K562 (cell line): Measurements from ENCODE around the gene DPT. TPM values are rescaled to one million over a fixed set of nuclear protein-coding genes. Genes with fewer than 3 reads are reported as not detected.

ENCODE experiments used
- ATAC-seq: fragments of 200-7000 bp; cut with Tn5 transposase; 3 replicates; pipeline ENCODE4 v1.9.1; 2020; ENCODE audit warnings: moderate library complexity
- BruUV-seq: library from RNA; stranded (reverse); fragments of 400-500 nt; replicated peaks from 2 replicates; lab custom pipeline; 2021; lab: Mats Ljungman, UMichigan
- CTCF ChIA-PET: fragments of 300-600 bp; formaldehyde crosslinking; extraction: SDS; loops from one replicate; lab custom pipeline; 2021; ENCODE audit warnings: low intra/inter-chr PET ratio; lab: Yijun Ruan, JAX
- POLR2A ChIA-PET: fragments of 300-600, 350-650 bp; sonication (Branson Sonifier 250); formaldehyde crosslinking; extraction: SDS; loops from one replicate; lab custom pipeline; 2021; ENCODE audit warnings: antibody characterized with exemption, inconsistent platforms; lab: Yijun Ruan, JAX
- DNase-seq, 4 experiments: peaks; one replicate each; pipeline versions ENCODE4 v3.0.0 to v3.0.0-alpha.2; 2011 to 2018; ENCODE audit warnings: low spot score in 3 of 4, mixed read lengths in 3 of 4; ENCODE audit errors: extremely low read depth in 1 of 4
- FAIRE-seq: peaks from 2 replicates; lab custom pipeline; 2011; peaks lifted over from hg19 to GRCh38; lab: Jason Lieb, UNC
- H2AFZ ChIP-seq: 2 replicates; pipeline ENCODE4 v1.6.0; 2011; ENCODE audit warnings: low read depth, low read length, control low read depth, inconsistent platforms
- H3K27ac ChIP-seq: fragments of 200-600 bp; 3 replicates; pipeline ENCODE4 v1.8.0; 2011; ENCODE audit warnings: low read depth, mild to moderate bottlenecking, control low read depth, inconsistent platforms, low read length, moderate library complexity, mixed read lengths; ENCODE audit errors: extremely low read depth
- H3K27me3 ChIP-seq, 2 experiments: fragments of 300-600 bp in 1 of 2; 2 replicates in 1 of 2; 3 replicates in 1 of 2; pipeline versions ENCODE4 v1.6.0 to v1.8.0; 2011; ENCODE audit warnings: inconsistent platforms in 2 of 2, low read length in 2 of 2, mild to moderate bottlenecking in 1 of 2, mixed read lengths in 1 of 2, moderate library complexity in 1 of 2; ENCODE audit not compliant: control insufficient read depth in 2 of 2, insufficient read depth in 2 of 2
- H3K36me3 ChIP-seq: fragments of 300-600 bp; 3 replicates; pipeline ENCODE4 v1.8.0; 2011; ENCODE audit warnings: mild to moderate bottlenecking, low read length, inconsistent platforms; ENCODE audit not compliant: control insufficient read depth, insufficient read depth
- H3K4me1 ChIP-seq, 2 experiments: fragments of 200-600 bp in 1 of 2; replicated peaks in 1 of 2; 2 replicates in 1 of 2; 3 replicates in 1 of 2; pipeline versions ENCODE4 v1.5.1 to v1.8.0; 2011; ENCODE audit warnings: inconsistent platforms in 2 of 2, low read length in 2 of 2, mild to moderate bottlenecking in 1 of 2, mixed read lengths in 1 of 2, moderate library complexity in 1 of 2; ENCODE audit not compliant: control insufficient read depth in 2 of 2, insufficient read depth in 2 of 2
- H3K4me2 ChIP-seq: 2 replicates; pipeline ENCODE4 v1.6.1; 2011; ENCODE audit warnings: low read length, control low read depth, inconsistent platforms, mixed read lengths; ENCODE audit not compliant: insufficient read depth
- H3K4me3 ChIP-seq: fragments of 200-600 bp; sonication (generic), shearing (Covaris generic); 2 replicates; pipeline ENCODE4 v1.5.1; 2016; ENCODE audit warnings: control low read depth, inconsistent platforms
- H3K79me2 ChIP-seq: fragments of 200-600 bp; 3 replicates; pipeline ENCODE4 v1.8.0; 2011; ENCODE audit warnings: low read length, inconsistent platforms; ENCODE audit not compliant: control insufficient read depth, insufficient read depth
- H3K9ac ChIP-seq, 2 experiments: 2 replicates each; pipeline versions ENCODE4 v1.6.0 to v1.6.1; 2011; ENCODE audit warnings: low read depth in 2 of 2, low read length in 2 of 2, control low read depth in 1 of 2, inconsistent platforms in 1 of 2, mild to moderate bottlenecking in 1 of 2, mixed read lengths in 1 of 2; ENCODE audit not compliant: insufficient read depth in 1 of 2
- H3K9me1 ChIP-seq: one replicate; pipeline ENCODE4 v1.6.0; 2011; ENCODE audit warnings: inconsistent platforms, mild to moderate bottlenecking, low read length, moderate library complexity; ENCODE audit not compliant: control insufficient read depth, insufficient read depth
- H3K9me3 ChIP-seq: replicated peaks from 2 replicates; pipeline ENCODE4 v1.5.1; 2011; ENCODE audit warnings: low read depth, low read length, inconsistent platforms; ENCODE audit not compliant: control insufficient read depth, insufficient read depth
- H4K20me1 ChIP-seq: replicated peaks from 2 replicates; pipeline ENCODE4 v1.6.1; 2011; ENCODE audit warnings: low read length, inconsistent platforms, mixed read lengths; ENCODE audit not compliant: control insufficient read depth, insufficient read depth
- ASH1L ChIP-seq: fragments of 450-650 bp; IDR thresholded peaks from 2 replicates; pipeline ENCODE4 v1.6.1; 2018; ENCODE audit warnings: borderline replicate concordance, mild to moderate bottlenecking, low read depth; ENCODE audit not compliant: partially characterized antibody
- CCNT2 ChIP-seq: IDR thresholded peaks from 2 replicates; pipeline ENCODE4 v1.6.1; 2011; ENCODE audit warnings: borderline replicate concordance, low read depth, mild to moderate bottlenecking, moderate library complexity, mixed read lengths, low read length; ENCODE audit not compliant: insufficient read length; ENCODE audit errors: extremely low read depth
- HLTF ChIP-seq: fragments of 450-650 bp; IDR thresholded peaks from 2 replicates; pipeline ENCODE4 v1.6.1; 2016
- HMG20A ChIP-seq: fragments of 450-650 bp; formaldehyde crosslinking; conservative IDR thresholded peaks from 2 replicates; pipeline ENCODE4 v1.4.0; 2020; ENCODE audit warnings: mild to moderate bottlenecking, mixed read lengths
- MEF2D ChIP-seq: conservative IDR thresholded peaks from 2 replicates; pipeline ENCODE4 v1.6.1; 2016; ENCODE audit warnings: low read depth, missing genetic modification characterization, missing compliant biosample characterization
- MTF1 ChIP-seq: fragments of 250-450 bp; sonication (Bioruptor Pico); IDR thresholded peaks from 2 replicates; pipeline ENCODE4 v1.9.0; 2021; ENCODE audit warnings: moderate library complexity, mild to moderate bottlenecking, inconsistent platforms, borderline replicate concordance
- NFATC3 ChIP-seq: fragments of 450-650 bp; IDR thresholded peaks from 2 replicates; pipeline ENCODE4 v1.6.1; 2017; ENCODE audit warnings: mild to moderate bottlenecking
- PTBP1 ChIP-seq: fragments of 200-400 bp; formaldehyde crosslinking; IDR thresholded peaks from 2 replicates; pipeline ENCODE4 v1.6.1; 2017; ENCODE audit warnings: low read depth, low read length
- SIN3B ChIP-seq: fragments of 450-650 bp; IDR thresholded peaks from 2 replicates; pipeline ENCODE4 v1.6.1; 2017; ENCODE audit warnings: low read depth, mild to moderate bottlenecking, moderate library complexity
- SIRT6 ChIP-seq: IDR thresholded peaks from one replicate; pipeline ENCODE4 v1.6.1; 2012; ENCODE audit warnings: low read depth, mild to moderate bottlenecking, control low read depth, inconsistent platforms, low read length, moderate library complexity
- TAF15 ChIP-seq: fragments of 200-400 bp; formaldehyde crosslinking; IDR thresholded peaks from 2 replicates; pipeline ENCODE4 v1.6.1; 2017; ENCODE audit warnings: mild to moderate bottlenecking, low read depth, low read length, moderate library complexity
- ZNF274 ChIP-seq: IDR thresholded peaks from 2 replicates; pipeline ENCODE4 v1.6.1; 2011; ENCODE audit warnings: low read depth, mild to moderate bottlenecking, low read length, moderate library complexity, borderline replicate concordance
- ZNF583 ChIP-seq: fragments of 250-450 bp; sonication (Bioruptor Pico); IDR thresholded peaks from 2 replicates; pipeline ENCODE4 v1.4.0; 2020
- WGBS: fragments of 100-300 bp; shearing (Covaris generic); methylation state at CpG from one replicate; pipeline ENCODE4 v1.1.6; 2016; ENCODE audit warnings: low coverage, mixed read lengths; ENCODE audit not compliant: insufficient coverage; ENCODE audit errors: missing lambda C conversion rate; 5-methylcytosine and 5-hydroxymethylcytosine counted together
- in situ Hi-C: fragments of 300-500 bp; cut with MboI; formaldehyde crosslinking; loops from 4 replicates; pipeline ENCODE4 v1.15.0; 2018; ENCODE audit warnings: inconsistent platforms, mixed read lengths
- intact Hi-C: fragments of 100-400 bp; cut with micrococcal nuclease; formaldehyde crosslinking; loops from 2 replicates; pipeline ENCODE4 v1.14.2; 2022
- polyA plus RNA-seq, 8 experiments: library from polyadenylated mRNA; depleted of rRNA in 4 of 8; stranded (reverse) in 5 of 8; unstranded in 3 of 8; fragments of >200 nt; fragmentation: Nextera tagmentation in 2 of 8; fragmentation: Illumina TruSeq in 1 of 8; extraction: Ambion mirVana in 2 of 8; extraction: Trizol in 1 of 8; gene quantifications; 2 replicates each; pipeline versions ENCODE4 v1.2.1 to v1.2.3, GENCODE V29; 2011 to 2014; ENCODE audit warnings: inconsistent platforms in 1 of 8, missing spikeins in 1 of 8
- total RNA-seq, 7 experiments: library from RNA; depleted of rRNA in 6 of 7; stranded (reverse); fragments of >200 nt in 6 of 7; fragmentation: Illumina TruSeq in 2 of 7; extraction: Trizol in 2 of 7; gene quantifications; 2 replicates each; pipeline versions ENCODE4 v1.2.1 to v1.2.3, GENCODE V29; 2011 to 2021; ENCODE audit warnings: low replicate concordance in 1 of 7
- TF ChIP-seq, protein P1 (sequence below): fragments of 250-450 bp; sonication (Bioruptor Pico); IDR thresholded peaks from 2 replicates; pipeline ENCODE4 v1.4.0; 2020; ENCODE audit warnings: mild to moderate bottlenecking, moderate library complexity, borderline replicate concordance
- TF ChIP-seq, protein P2 (sequence below): sonication (generic); formaldehyde crosslinking; IDR thresholded peaks from 2 replicates; pipeline ENCODE4 v1.8.1; 2023; ENCODE audit warnings: mild to moderate bottlenecking, missing genetic modification reagents
- TF ChIP-seq, protein P3 (sequence below): fragments of 250-450 bp; sonication (Bioruptor Pico); IDR thresholded peaks from 2 replicates; pipeline ENCODE4 v1.4.0; 2020; ENCODE audit warnings: mild to moderate bottlenecking

Gene DPT
- total and polyA plus RNA-seq, 9 of the 15 experiments (the other 6 are each of a cell fraction or from before 2014, with no cell fraction given) = not detected

DNA sequence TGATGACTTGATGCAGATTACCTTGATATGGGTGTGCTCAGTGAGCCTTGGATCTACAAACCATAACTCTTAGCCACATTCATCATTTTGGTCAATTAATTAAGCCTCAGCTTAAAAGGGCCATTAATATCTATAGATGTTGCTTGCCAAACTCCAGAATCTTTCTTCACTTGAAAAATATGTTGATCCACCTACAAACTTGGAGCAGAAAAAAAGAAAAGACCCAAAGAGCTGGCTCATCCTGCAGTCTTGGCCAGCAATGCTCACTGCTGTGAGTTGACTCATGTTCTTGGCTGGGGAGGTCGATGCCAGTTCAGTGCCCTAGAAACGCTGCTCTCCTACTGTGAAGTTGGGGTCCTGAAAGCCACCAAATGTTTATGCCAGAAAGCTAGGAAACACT lies 75.4 kb downstream of the DPT start (continued):
- TF ChIP-seq, protein P1, sequence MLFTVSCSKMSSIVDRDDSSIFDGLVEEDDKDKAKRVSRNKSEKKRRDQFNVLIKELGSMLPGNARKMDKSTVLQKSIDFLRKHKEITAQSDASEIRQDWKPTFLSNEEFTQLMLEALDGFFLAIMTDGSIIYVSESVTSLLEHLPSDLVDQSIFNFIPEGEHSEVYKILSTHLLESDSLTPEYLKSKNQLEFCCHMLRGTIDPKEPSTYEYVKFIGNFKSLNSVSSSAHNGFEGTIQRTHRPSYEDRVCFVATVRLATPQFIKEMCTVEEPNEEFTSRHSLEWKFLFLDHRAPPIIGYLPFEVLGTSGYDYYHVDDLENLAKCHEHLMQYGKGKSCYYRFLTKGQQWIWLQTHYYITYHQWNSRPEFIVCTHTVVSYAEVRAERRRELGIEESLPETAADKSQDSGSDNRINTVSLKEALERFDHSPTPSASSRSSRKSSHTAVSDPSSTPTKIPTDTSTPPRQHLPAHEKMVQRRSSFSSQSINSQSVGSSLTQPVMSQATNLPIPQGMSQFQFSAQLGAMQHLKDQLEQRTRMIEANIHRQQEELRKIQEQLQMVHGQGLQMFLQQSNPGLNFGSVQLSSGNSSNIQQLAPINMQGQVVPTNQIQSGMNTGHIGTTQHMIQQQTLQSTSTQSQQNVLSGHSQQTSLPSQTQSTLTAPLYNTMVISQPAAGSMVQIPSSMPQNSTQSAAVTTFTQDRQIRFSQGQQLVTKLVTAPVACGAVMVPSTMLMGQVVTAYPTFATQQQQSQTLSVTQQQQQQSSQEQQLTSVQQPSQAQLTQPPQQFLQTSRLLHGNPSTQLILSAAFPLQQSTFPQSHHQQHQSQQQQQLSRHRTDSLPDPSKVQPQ (CRISPR knock-in tag) = no peak
- TF ChIP-seq CCNT2 = no peak
- TF ChIP-seq SIN3B = no peak
- TF ChIP-seq PTBP1 = no peak

DNA sequence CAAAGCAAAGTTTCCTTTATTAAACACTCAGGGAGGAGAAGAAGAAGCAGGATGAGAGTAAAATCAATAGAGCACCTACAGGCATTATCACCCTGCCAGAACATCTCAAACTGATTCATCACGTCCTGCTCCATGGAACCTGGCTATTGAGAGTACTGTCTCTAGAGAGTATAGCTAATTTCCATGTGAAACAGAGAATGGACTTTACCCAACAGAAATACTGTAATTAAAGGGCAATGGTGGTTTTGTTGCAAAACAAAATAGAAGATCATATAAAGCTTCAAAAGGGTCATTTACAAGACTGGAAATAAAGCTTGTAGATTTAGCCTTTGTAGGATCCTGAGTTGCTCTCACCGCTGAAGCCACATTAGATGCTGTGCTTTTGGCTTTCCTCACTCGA lies 83.3 kb downstream of the DPT start:
- TF ChIP-seq MEF2D (tag) (no peak), SIRT6 (no peak), HLTF (no peak), ZNF274 (no peak), NFATC3 (no peak), ZNF583 (CRISPR knock-in tag) (no peak), TAF15 (no peak), MTF1 (no peak), ASH1L (no peak), HMG20A (CRISPR knock-in tag) (no peak)
- TF ChIP-seq, protein P2, sequence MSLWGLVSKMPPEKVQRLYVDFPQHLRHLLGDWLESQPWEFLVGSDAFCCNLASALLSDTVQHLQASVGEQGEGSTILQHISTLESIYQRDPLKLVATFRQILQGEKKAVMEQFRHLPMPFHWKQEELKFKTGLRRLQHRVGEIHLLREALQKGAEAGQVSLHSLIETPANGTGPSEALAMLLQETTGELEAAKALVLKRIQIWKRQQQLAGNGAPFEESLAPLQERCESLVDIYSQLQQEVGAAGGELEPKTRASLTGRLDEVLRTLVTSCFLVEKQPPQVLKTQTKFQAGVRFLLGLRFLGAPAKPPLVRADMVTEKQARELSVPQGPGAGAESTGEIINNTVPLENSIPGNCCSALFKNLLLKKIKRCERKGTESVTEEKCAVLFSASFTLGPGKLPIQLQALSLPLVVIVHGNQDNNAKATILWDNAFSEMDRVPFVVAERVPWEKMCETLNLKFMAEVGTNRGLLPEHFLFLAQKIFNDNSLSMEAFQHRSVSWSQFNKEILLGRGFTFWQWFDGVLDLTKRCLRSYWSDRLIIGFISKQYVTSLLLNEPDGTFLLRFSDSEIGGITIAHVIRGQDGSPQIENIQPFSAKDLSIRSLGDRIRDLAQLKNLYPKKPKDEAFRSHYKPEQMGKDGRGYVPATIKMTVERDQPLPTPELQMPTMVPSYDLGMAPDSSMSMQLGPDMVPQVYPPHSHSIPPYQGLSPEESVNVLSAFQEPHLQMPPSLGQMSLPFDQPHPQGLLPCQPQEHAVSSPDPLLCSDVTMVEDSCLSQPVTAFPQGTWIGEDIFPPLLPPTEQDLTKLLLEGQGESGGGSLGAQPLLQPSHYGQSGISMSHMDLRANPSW (CRISPR knock-in tag) = no peak
- TF ChIP-seq, protein P3, sequence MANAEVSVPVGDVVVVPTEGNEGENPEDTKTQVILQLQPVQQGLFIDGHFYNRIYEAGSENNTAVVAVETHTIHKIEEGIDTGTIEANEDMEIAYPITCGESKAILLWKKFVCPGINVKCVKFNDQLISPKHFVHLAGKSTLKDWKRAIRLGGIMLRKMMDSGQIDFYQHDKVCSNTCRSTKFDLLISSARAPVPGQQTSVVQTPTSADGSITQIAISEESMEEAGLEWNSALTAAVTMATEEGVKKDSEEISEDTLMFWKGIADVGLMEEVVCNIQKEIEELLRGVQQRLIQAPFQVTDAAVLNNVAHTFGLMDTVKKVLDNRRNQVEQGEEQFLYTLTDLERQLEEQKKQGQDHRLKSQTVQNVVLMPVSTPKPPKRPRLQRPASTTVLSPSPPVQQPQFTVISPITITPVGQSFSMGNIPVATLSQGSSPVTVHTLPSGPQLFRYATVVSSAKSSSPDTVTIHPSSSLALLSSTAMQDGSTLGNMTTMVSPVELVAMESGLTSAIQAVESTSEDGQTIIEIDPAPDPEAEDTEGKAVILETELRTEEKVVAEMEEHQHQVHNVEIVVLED (CRISPR knock-in tag) = no peak
- no peaks in the 10 kb centered on the region for H3K79me2 ChIP-seq
- ChIA-PET POLR2A (no interaction called here), CTCF (no interaction called here)
- intact Hi-C loops = no loop called here
- H2AFZ ChIP-seq = no peak overlapping the region
- H3K9me3 ChIP-seq = no peaks in the 10 kb centered on the region
- no peak for ATAC-seq
- H3K27ac ChIP-seq = no peak overlapping the region
- no peaks in the 10 kb centered on the region for H3K27me3 ChIP-seq
- WGBS = 0% methylated on average over 3 of the region's 3 CpGs
- H3K36me3 ChIP-seq = no peaks in the 10 kb centered on the region
- no peak for DNase-seq
- no peaks in the 10 kb centered on the region for H3K4me1 ChIP-seq
- H4K20me1 ChIP-seq = no peaks in the 10 kb centered on the region
- FAIRE-seq = no peak
- H3K9me1 ChIP-seq = no peaks in the 10 kb centered on the region
- BruUV-seq = no TSS peak
- in situ Hi-C loops = no loop called here
- H3K4me3 ChIP-seq = no peak overlapping the region
- H3K4me2 ChIP-seq = no peak overlapping the region
- no peak overlapping the region for H3K9ac ChIP-seq
